Fibroblast of villous mesenchyme (primary cell): Measurements from ENCODE around the gene SEMA5A. TPM values are rescaled to one million over a fixed set of nuclear protein-coding genes. Genes with fewer than 3 reads are reported as not detected.
A peak's percentile ranks its signal among the peaks of the same experiment; 100 is the strongest.

ENCODE experiments used
- DNase-seq: peaks from one replicate; pipeline ENCODE4 v3.0.0-alpha.2; 2010; ENCODE audit warnings: low read depth
- H3K4me3 ChIP-seq: 2 replicates; pipeline ENCODE4 v1.5.1; 2011; ENCODE audit warnings: low read depth, mild to moderate bottlenecking, low read length
- CTCF ChIP-seq: IDR thresholded peaks from 2 replicates; pipeline ENCODE4 v1.5.1; 2012; ENCODE audit warnings: low read depth, mild to moderate bottlenecking, low read length; ENCODE audit not compliant: insufficient read depth
- total RNA-seq: library from RNA; depleted of rRNA; stranded (reverse); fragments of >200 nt; gene quantifications from 2 replicates; pipeline ENCODE4 v1.2.3, GENCODE V29; 2012

Gene SEMA5A
- total RNA-seq, 1 donor: 72.5 TPM

GRCh38 chr5:9533562-9534364 is 12.1 kb downstream of the SEMA5A start:
- TF ChIP-seq CTCF: no peak
- H3K4me3 ChIP-seq: no peak overlapping the region
- peak; percentile 43 for DNase-seq

- TF ChIP-seq CTCF: no peak
- DNase-seq: peak; percentile 33
- H3K4me3 ChIP-seq: no peak overlapping the region
These were observed 12.8 kb downstream of the SEMA5A start for GRCh38 chr5:9533096-9533495.

- no peak for TF ChIP-seq CTCF
- H3K4me3 ChIP-seq: no peak overlapping the region
- no peak for DNase-seq
These were observed 16.4 kb downstream of the SEMA5A start for GRCh38 chr5:9529513-9529912.

GRCh38 chr5:9529041-9529480 is 16.8 kb downstream of the SEMA5A start:
- no peak for TF ChIP-seq CTCF
- DNase-seq: no peak
- H3K4me3 ChIP-seq: no peak overlapping the region

GRCh38 chr5:9524941-9525340 is 20.9 kb downstream of the SEMA5A start:
- H3K4me3 ChIP-seq: no peak overlapping the region
- TF ChIP-seq CTCF: no peak
- DNase-seq: no peak

- DNase-seq: peak; percentile 54
- no peak for TF ChIP-seq CTCF
These were observed 22.6 kb downstream of the SEMA5A start for GRCh38 chr5:9523090-9523823.

More at GRCh38 chr5:9523090-9523823, 22.6 kb downstream of the SEMA5A start:
- H3K4me3 ChIP-seq: no peak overlapping the region
